AG09309 (cell line): Measurements from ENCODE around the gene MAGI2.
"Not testable (repeated sequence)": the region's sequence is repeated elsewhere in the genome, so short reads cannot be mapped to it uniquely, and the experiment has no call there.

Experiments used
- DNase-seq: peaks from one replicate; pipeline ENCODE4 v3.0.0-alpha.2; 2010; ENCODE audit warnings: low read depth
- H3K4me3 ChIP-seq: 2 replicates; pipeline ENCODE4 v1.5.1; 2011; ENCODE audit warnings: mild to moderate bottlenecking, low read depth, low read length, moderate library complexity; ENCODE audit not compliant: control insufficient read depth
- TF ChIP-seq, protein P1 (sequence below): IDR thresholded peaks from 2 replicates; pipeline ENCODE4 v1.5.1; 2011; ENCODE audit warnings: mild to moderate bottlenecking, low read depth, low read length, inconsistent platforms; ENCODE audit not compliant: insufficient read depth, control insufficient read depth; ENCODE audit errors: missing control alignments

The MAGI2 gene

DNA sequence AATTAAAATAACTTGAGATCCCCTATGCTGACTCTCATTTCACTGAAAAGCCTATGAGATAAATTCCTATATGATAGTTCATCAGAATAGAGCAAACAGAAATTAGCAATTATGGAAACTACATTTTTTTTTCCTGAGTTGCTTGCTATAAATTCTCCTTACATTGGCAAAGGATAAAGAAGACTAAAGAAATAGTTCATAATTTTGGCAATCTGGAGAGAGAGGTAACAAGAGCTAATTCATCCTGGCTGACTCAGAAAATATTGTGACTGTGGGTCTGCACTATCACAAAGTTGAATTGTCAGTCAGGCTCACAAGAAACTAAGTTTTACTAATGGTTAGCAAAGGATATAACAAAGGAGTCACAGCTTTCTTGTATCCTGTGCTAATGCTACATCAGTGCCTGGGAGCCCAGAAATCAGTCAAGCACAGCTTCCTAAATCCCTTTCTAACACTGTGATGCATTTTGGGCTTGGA is 483.0 kb downstream of the MAGI2 start:
- TF ChIP-seq, protein P1, sequence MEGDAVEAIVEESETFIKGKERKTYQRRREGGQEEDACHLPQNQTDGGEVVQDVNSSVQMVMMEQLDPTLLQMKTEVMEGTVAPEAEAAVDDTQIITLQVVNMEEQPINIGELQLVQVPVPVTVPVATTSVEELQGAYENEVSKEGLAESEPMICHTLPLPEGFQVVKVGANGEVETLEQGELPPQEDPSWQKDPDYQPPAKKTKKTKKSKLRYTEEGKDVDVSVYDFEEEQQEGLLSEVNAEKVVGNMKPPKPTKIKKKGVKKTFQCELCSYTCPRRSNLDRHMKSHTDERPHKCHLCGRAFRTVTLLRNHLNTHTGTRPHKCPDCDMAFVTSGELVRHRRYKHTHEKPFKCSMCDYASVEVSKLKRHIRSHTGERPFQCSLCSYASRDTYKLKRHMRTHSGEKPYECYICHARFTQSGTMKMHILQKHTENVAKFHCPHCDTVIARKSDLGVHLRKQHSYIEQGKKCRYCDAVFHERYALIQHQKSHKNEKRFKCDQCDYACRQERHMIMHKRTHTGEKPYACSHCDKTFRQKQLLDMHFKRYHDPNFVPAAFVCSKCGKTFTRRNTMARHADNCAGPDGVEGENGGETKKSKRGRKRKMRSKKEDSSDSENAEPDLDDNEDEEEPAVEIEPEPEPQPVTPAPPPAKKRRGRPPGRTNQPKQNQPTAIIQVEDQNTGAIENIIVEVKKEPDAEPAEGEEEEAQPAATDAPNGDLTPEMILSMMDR = no peak
- peak; percentile 13 for DNase-seq
- H3K4me3 ChIP-seq = no peak overlapping the region

DNA sequence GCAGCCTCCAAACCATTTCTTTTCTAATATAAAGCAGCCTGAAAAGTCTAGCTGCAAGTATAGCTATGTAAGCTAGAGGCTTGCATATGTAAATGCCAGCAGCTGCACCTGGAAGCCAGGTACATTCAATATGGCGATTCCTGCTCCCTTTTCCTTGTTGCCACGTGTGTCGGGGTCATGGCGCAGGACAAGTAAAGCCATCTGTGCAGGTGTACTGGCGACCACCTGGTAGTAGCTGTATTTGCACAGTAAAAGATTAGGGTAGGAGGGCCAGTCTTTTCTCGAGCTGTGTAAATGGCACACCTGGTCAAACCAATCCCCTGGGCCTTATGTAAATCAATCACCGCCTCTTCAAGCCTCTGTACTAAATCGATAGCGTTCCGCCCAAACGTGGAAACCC is 484.5 kb downstream of the MAGI2 start:
- TF ChIP-seq, protein P1 = no peak
- H3K4me3 ChIP-seq = no peak overlapping the region
- no peak for DNase-seq

DNA sequence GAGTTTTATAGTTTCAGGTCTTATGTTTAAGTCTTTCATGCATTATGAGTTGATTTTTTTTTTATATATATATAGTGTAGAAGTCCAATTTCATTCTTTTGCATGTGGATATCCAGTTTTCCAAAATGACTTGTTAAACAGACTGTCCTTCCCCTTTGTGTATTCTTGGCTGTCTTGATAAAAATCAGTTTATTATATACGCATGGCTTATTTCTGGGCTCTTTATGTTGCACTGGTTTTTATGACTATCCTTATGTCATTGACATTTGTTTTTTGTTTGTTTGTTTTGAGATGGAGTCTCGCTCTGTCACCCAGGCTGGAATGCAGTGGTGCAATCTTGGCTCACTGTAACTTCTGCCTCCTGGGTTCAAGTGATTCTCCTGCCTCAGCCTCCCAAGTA is 485.9 kb downstream of the MAGI2 start:
- DNase-seq = not testable (repeated sequence)

DNA sequence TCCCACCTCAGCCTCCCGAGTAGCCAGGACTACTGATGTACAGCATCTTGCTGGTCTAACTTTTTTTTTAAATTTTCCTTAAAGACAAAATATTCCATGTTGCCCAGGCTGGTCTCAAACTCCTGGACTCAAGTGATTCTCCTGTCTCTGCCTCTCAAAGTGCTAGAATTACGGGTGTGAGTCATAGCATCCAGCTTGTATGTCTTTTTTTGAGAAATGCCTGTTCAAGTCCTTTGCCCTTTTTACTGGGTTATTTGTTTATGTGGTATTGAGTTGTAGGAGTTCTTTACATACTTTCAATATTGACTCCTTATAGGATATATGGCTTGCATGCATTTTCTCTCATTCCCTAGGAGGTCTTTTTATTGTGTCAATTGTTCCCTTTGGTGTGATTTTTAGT is 486.4 kb downstream of the MAGI2 start:
- no peak overlapping the region for H3K4me3 ChIP-seq
- TF ChIP-seq, protein P1 = no peak
- no peak for DNase-seq

More for the DNA sequence above, 485.9 kb downstream of the MAGI2 start:
- H3K4me3 ChIP-seq = not testable (repeated sequence)

DNA sequence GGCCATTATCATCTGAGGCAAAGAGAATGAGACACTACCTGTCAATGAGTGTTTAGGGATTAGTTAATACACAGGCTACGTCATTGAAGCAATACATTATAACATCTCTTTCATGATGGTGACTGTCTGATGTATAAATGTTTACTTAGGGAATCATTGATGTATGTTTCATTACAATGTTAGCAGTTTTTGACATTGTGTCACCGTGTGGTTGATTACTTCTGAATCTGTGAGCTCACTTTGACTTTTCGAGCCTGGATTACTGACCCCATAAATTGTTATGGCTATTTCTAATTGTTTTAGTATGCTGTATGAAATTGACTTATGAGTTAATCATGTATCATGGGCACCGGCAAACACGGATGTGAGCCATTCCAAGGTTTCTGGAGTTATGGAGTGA is 494.0 kb downstream of the MAGI2 start:
- peak; percentile 45 for DNase-seq
- no peak overlapping the region for H3K4me3 ChIP-seq
- TF ChIP-seq, protein P1 = no peak

DNA sequence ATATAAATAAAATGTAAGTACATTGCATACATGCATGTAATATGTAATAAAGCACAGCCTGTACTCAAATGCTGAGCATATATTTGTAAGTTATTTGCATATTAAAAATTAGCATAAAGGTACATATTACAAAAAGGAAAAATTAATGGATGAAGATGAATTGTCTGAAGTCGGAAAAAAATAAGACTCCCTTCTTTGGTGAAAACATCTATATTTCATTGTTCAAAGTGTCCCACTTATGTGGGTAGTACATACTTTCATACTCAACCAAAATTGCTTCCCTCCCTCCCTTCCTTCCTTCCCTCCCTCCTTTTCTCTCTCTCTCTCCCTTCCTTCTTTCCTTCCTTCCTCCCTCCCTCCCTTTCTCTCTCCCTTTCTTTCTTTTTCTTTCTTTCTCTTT is 498.1 kb downstream of the MAGI2 start:
- H3K4me3 ChIP-seq = no peak overlapping the region
- TF ChIP-seq, protein P1 = no peak
- no peak for DNase-seq

DNA sequence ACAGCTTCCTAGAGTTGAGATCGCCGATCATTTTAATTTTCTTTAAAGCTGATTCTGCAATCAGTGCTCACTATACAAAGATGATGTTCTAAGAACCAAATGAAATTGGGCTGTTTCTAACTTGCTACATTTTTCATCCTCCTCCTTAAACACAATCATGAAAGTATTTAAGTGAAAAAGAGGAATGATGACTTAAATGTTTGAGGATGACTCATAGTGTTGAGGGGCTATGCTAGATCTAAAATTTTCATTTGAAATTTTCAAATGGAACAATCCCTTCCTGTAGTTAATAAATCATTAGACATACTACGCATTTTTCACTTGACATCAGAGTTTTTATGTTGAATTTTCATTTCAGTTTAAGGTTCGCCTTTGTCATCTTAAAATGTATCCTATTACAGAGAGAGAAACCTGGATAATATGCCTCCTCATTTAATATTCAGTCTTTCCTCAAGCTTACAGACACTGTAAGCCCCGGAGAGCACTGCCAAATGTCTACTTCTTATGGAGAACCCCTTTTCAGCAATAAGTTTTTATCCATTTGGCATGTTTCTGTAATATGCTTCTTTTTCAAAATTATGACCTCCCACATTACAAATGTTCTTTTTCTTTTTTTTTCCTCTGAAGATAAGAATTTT is 499.6 kb downstream of the MAGI2 start:
- DNase-seq = no peak
- TF ChIP-seq, protein P1 = no peak
- H3K4me3 ChIP-seq = no peak overlapping the region
